Mesenchymal stem cell (in vitro differentiated cells and primary cell): ENCODE results near the gene GSN.

ENCODE experiments used
- DNase-seq: peaks from one replicate; pipeline ENCODE4 v3.0.0-alpha.2; 2013
- H2AFZ ChIP-seq: one replicate; pipeline ENCODE4 v1.6.1; 2013; ENCODE audit warnings: low read depth, mild to moderate bottlenecking, control low read depth, inconsistent platforms, low read length, moderate library complexity
- H2AK5ac ChIP-seq: 2 replicates; pipeline ENCODE4 v1.6.1; 2013; ENCODE audit warnings: low read length, moderate library complexity, mild to moderate bottlenecking, inconsistent platforms; ENCODE audit not compliant: severe bottlenecking
- H2BK120ac ChIP-seq: one replicate; pipeline ENCODE4 v1.6.1; 2013; ENCODE audit warnings: low read depth, mild to moderate bottlenecking, inconsistent platforms, low read length, moderate library complexity
- H2BK12ac ChIP-seq, 2 experiments: one replicate each; pipeline ENCODE4 v1.6.1; 2013; ENCODE audit warnings: inconsistent platforms in 2 of 2, low read length in 2 of 2, mild to moderate bottlenecking in 2 of 2, moderate library complexity in 2 of 2, control low read depth in 1 of 2
- H2BK15ac ChIP-seq: one replicate; pipeline ENCODE4 v1.6.1; 2013; ENCODE audit warnings: mild to moderate bottlenecking, low read depth, inconsistent platforms; ENCODE audit not compliant: poor library complexity, severe bottlenecking
- H2BK5ac ChIP-seq: 2 replicates; pipeline ENCODE4 v1.6.1; 2013; ENCODE audit warnings: low read depth, mild to moderate bottlenecking, low read length, control low read depth, inconsistent platforms; ENCODE audit not compliant: poor library complexity, severe bottlenecking
- H3K14ac ChIP-seq, 2 experiments: one replicate each; pipeline ENCODE4 v1.6.1; 2013; ENCODE audit warnings: inconsistent platforms in 2 of 2, low read length in 2 of 2, control low read depth in 1 of 2, mild to moderate bottlenecking in 1 of 2, moderate library complexity in 1 of 2
- H3K18ac ChIP-seq, 2 experiments: one replicate each; pipeline ENCODE4 v1.6.1; 2013; ENCODE audit warnings: inconsistent platforms in 2 of 2, low read length in 2 of 2, control low read depth in 1 of 2, low read depth in 1 of 2, mild to moderate bottlenecking in 1 of 2
- H3K23ac ChIP-seq, 2 experiments: one replicate each; pipeline ENCODE4 v1.6.1; 2013; ENCODE audit warnings: inconsistent platforms in 2 of 2, low read length in 2 of 2, mild to moderate bottlenecking in 2 of 2, moderate library complexity in 2 of 2, control low read depth in 1 of 2
- H3K27ac ChIP-seq: 2 replicates; pipeline ENCODE4 v1.5.1; 2013; ENCODE audit warnings: mild to moderate bottlenecking, moderate library complexity, low read length, control low read depth, inconsistent platforms; ENCODE audit not compliant: poor library complexity, severe bottlenecking
- H3K27me3 ChIP-seq, 2 experiments: 2 replicates each; pipeline versions ENCODE4 v1.6.1 to v1.7.0; 2013; ENCODE audit warnings: low read length in 2 of 2, mild to moderate bottlenecking in 2 of 2, moderate library complexity in 2 of 2, control low read depth in 1 of 2, inconsistent platforms in 1 of 2; ENCODE audit not compliant: control insufficient read depth in 1 of 2, insufficient read depth in 1 of 2
- H3K36me3 ChIP-seq, 2 experiments: 2 replicates each; pipeline versions ENCODE4 v1.6.1 to v1.7.0; 2013; ENCODE audit warnings: low read length in 2 of 2, control low read depth in 1 of 2, inconsistent platforms in 1 of 2, low read depth in 1 of 2, mild to moderate bottlenecking in 1 of 2; ENCODE audit not compliant: insufficient read depth in 2 of 2, control insufficient read depth in 1 of 2
- H3K4ac ChIP-seq, 2 experiments: one replicate each; pipeline ENCODE4 v1.6.1; 2013; ENCODE audit warnings: inconsistent platforms in 2 of 2, low read length in 2 of 2, mild to moderate bottlenecking in 2 of 2, moderate library complexity in 2 of 2, control low read depth in 1 of 2, low read depth in 1 of 2
- H3K4me1 ChIP-seq: 2 replicates; pipeline ENCODE4 v1.6.1; 2013; ENCODE audit warnings: low read depth, low read length, control low read depth; ENCODE audit not compliant: control insufficient read depth, insufficient read depth
- H3K4me2 ChIP-seq: 2 replicates; pipeline ENCODE4 v1.6.1; 2013; ENCODE audit warnings: low read length, mild to moderate bottlenecking, inconsistent platforms; ENCODE audit not compliant: poor library complexity, severe bottlenecking
- H3K4me3 ChIP-seq, 2 experiments: 2 replicates each; pipeline versions ENCODE4 v1.5.1 to v1.7.0; 2013; ENCODE audit warnings: low read length in 2 of 2, mild to moderate bottlenecking in 2 of 2, control low read depth in 1 of 2, low read depth in 1 of 2; ENCODE audit not compliant: insufficient read depth in 1 of 2
- H3K79me1 ChIP-seq: replicated peaks from 2 replicates; pipeline ENCODE4 v1.6.1; 2013; ENCODE audit warnings: mild to moderate bottlenecking, control low read depth, low read length, inconsistent platforms; ENCODE audit not compliant: poor library complexity, severe bottlenecking
- H3K9ac ChIP-seq: 2 replicates; pipeline ENCODE4 v1.7.0; 2013; ENCODE audit warnings: mild to moderate bottlenecking, low read length, moderate library complexity
- H3K9me3 ChIP-seq: 2 replicates; pipeline ENCODE4 v1.7.0; 2013; ENCODE audit warnings: mild to moderate bottlenecking, low read length; ENCODE audit not compliant: control insufficient read depth
- H4K8ac ChIP-seq: one replicate; pipeline ENCODE4 v1.6.1; 2013; ENCODE audit warnings: inconsistent platforms, mild to moderate bottlenecking, low read length, moderate library complexity
- H4K91ac ChIP-seq: one replicate; pipeline ENCODE4 v1.6.1; 2013; ENCODE audit warnings: mild to moderate bottlenecking, low read length, inconsistent platforms
- WGBS: methylation state at CpG from one replicate; pipeline ENCODE4 v1.1.7; 2013; ENCODE audit warnings: mixed read lengths; 5-methylcytosine and 5-hydroxymethylcytosine counted together

GSN gene

DNA sequence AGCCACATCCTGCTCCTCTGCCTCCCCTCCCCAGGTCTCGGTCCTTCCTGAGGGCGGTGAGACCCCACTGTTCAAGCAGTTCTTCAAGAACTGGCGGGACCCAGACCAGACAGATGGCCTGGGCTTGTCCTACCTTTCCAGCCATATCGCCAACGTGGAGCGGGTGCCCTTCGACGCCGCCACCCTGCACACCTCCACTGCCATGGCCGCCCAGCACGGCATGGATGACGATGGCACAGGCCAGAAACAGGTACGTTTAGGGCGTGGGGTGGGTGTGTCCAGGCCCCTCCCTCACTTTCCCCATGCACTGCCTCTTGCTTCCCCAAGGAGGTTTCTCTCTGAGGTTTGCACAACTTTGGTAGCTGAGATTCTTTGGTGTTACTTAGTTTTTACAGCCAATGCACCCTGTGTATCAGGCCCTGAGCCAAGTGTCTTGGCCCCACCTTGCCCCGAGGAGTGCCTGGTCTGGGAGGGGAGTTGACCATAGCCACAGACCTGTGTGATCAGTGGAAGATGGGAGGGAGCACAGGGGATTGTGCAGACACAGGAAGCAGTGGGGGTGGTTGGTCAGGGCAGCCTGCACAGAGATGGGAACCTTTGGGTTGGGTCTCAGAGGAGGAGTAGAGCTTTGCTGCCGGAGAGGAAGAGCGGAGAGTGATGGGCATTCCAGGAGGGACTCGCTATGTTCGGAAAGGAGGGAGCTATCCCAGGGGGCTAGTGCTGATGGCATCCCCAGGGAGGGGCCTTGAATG lies 50.8 kb downstream of the GSN start:
- Histone ChIP-seq H3K9me3 (no peaks in the 10 kb centered on the region), H3K9ac (no peak overlapping the region), H3K36me3 (peaks cover 53 to 85% of the 10 kb centered on the region in 2 experiments), H4K91ac (no peak overlapping the region), H3K4me3 (peak overlapping the region in 1 of 2 experiments; percentile 22), H2BK12ac (no peak overlapping the region), H2AK5ac (no peak overlapping the region), H3K4me1 (peaks cover 14% of the 10 kb centered on the region), H3K18ac (no peak overlapping the region), H3K79me1 (peaks cover 14% of the 10 kb centered on the region), H2BK5ac (no peak overlapping the region), H2BK120ac (no peak overlapping the region), H2AFZ (no peak overlapping the region), H3K27ac (no peak overlapping the region), H2BK15ac (no peak overlapping the region), H3K4ac (no peak overlapping the region), H4K8ac (no peak overlapping the region), H3K27me3 (no peaks in the 10 kb centered on the region), H3K23ac (no peak overlapping the region), H3K14ac (no peak overlapping the region), H3K4me2 (no peak overlapping the region)
- 96% methylated on average over 19 of the region's 19 CpGs for WGBS
- DNase-seq = no peak

DNA sequence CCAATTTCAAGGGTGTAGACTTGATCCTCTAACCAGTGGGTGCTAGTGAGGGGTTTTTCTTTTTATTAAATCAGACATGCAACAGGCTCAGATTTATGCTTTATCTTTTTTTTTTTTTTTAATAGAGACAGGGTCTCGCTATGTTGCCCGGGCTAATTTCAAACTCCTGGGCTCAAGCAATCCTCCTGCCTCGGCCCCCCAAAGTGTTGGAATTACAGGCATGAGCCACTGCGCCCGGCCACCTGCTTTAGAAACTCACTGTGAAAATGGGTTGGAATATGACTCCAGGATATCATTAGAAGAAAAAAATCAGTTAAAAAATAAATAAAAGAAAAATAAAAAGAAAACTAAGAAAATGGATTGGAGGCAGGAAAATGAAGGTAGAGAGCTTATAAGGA lies 51.4 kb downstream of the GSN start:
- Histone ChIP-seq H2BK120ac (no peak overlapping the region), H3K27me3 (no peaks in the 10 kb centered on the region), H3K27ac (peak overlapping the region; percentile 77), H3K4ac (no peak overlapping the region), H2AK5ac (no peak overlapping the region), H2BK15ac (no peak overlapping the region), H4K91ac (no peak overlapping the region), H3K36me3 (peaks cover 55 to 85% of the 10 kb centered on the region in 2 experiments), H3K9ac (peak overlapping the region; percentile 54), H3K14ac (no peak overlapping the region), H2AFZ (no peak overlapping the region), H3K18ac (no peak overlapping the region), H3K4me3 (no peak overlapping the region), H3K9me3 (no peaks in the 10 kb centered on the region), H3K4me2 (no peak overlapping the region), H4K8ac (no peak overlapping the region), H3K23ac (no peak overlapping the region), H3K4me1 (peaks cover 14% of the 10 kb centered on the region), H2BK12ac (no peak overlapping the region), H2BK5ac (no peak overlapping the region), H3K79me1 (peaks cover 12% of the 10 kb centered on the region)
- no peak for DNase-seq
- 86% methylated on average over 3 of the region's 5 CpGs for WGBS

DNA sequence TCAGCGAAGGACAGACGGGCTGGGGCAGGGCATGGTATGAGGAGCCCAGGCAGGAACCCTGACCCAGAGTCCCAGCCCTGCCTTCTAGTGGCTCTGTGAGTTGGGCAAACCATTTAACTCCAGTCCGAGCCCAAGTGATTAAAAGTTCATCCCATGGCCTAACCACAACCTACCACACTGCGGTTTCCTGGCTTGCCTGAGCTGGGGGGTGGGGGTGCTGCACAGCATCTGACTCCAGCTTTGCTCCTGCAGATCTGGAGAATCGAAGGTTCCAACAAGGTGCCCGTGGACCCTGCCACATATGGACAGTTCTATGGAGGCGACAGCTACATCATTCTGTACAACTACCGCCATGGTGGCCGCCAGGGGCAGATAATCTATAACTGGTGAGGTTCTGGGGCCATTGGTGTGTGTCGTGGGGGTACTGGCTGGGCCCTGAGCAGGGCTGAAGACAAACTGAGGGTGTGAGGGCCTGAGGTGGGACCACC lies 53.1 kb downstream of the GSN start:
- Histone ChIP-seq H3K4me1 (peaks cover 14% of the 10 kb centered on the region), H3K79me1 (peaks cover 15% of the 10 kb centered on the region), H3K9me3 (no peaks in the 10 kb centered on the region), H3K14ac (peak overlapping the region in 1 of 2 experiments; percentile 48), H3K4me2 (no peak overlapping the region), H3K23ac (peak overlapping the region in 1 of 2 experiments; percentile 49), H4K8ac (peak overlapping the region; percentile 2), H3K27me3 (no peaks in the 10 kb centered on the region), H3K18ac (peak overlapping the region; percentile 15 to 73), H2BK15ac (no peak overlapping the region), H2AK5ac (peak overlapping the region; percentile 81), H3K36me3 (peaks cover 62 to 88% of the 10 kb centered on the region in 2 experiments), H3K9ac (peak overlapping the region; percentile 70), H4K91ac (no peak overlapping the region), H2AFZ (no peak overlapping the region), H3K4me3 (no peak overlapping the region), H2BK120ac (no peak overlapping the region), H3K27ac (peak overlapping the region; percentile 55), H2BK12ac (peak overlapping the region; percentile 20 to 88), H3K4ac (peak overlapping the region; percentile 19 to 69), H2BK5ac (no peak overlapping the region)
- DNase-seq = peak; percentile 66
- 87% methylated on average over 10 of the region's 10 CpGs for WGBS

DNA sequence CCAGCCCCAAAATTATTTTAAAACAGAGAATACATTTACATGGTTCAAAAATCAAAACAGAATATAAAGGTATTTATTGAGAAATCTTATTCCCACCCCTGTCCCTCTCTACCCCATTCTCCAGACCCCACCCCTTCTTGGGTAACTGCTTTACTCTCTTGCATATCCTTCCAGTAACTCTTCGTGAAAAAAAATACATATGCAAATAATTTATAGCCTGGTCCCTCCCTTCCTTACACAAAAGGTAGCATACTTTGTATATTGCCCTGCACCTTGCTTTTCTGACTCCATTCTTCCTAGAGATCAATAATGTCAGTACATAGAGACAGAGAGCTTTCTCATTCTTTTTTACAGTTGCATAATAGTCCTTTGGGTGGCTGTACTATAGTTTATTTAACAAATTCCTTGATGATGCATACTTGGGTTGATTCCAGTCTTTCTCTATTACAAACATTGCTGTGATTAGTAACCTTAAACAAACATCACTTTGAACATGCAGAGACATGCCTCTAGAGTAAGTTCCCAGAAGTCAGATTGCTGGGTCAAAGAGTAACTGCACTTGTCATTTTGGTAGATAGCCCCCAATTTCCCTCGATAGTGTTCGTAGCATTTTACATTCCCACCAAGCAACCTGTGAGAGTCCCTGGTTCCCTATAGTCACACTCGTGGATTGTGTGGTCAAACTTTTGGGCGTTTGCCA lies 54.2 kb downstream of the GSN start:
- H2AK5ac ChIP-seq = no peak overlapping the region
- peak overlapping the region in 1 of 2 experiments; percentile 58 for H3K18ac ChIP-seq
- H3K27ac ChIP-seq = peak overlapping the region; percentile 92
- no peak overlapping the region for H2AFZ ChIP-seq
- no peak overlapping the region for H2BK12ac ChIP-seq
- H3K9me3 ChIP-seq = no peaks in the 10 kb centered on the region
- H3K23ac ChIP-seq = no peak overlapping the region
- no peak overlapping the region for H3K14ac ChIP-seq
- H3K4me1 ChIP-seq = peaks cover 14% of the 10 kb centered on the region
- no peak overlapping the region for H2BK5ac ChIP-seq
- peak; percentile 97 for DNase-seq
- H3K4ac ChIP-seq = no peak overlapping the region
- no peak overlapping the region for H2BK120ac ChIP-seq
- 37% methylated on average over 3 of the region's 5 CpGs for WGBS
- H3K4me2 ChIP-seq = no peak overlapping the region
- H3K36me3 ChIP-seq = peaks cover 64 to 84% of the 10 kb centered on the region in 2 experiments
- no peaks in the 10 kb centered on the region for H3K27me3 ChIP-seq
- H3K79me1 ChIP-seq = peaks cover 14% of the 10 kb centered on the region
- peak overlapping the region; percentile 86 for H3K9ac ChIP-seq
- H4K91ac ChIP-seq = no peak overlapping the region
- H4K8ac ChIP-seq = no peak overlapping the region
- H2BK15ac ChIP-seq = no peak overlapping the region
- H3K4me3 ChIP-seq = no peak overlapping the region
